Measurements from ENCODE around the gene ZHX3. TPM values are rescaled to one million over a fixed set of nuclear protein-coding genes. Genes with fewer than 3 reads are reported as not detected.

The ZHX3 gene
- total and polyA plus RNA-seq, 2 of the 13 experiments (the other 11 are each of a cell fraction or from before 2014, with no cell fraction given) = 8.4 to 11.7 TPM

DNA sequence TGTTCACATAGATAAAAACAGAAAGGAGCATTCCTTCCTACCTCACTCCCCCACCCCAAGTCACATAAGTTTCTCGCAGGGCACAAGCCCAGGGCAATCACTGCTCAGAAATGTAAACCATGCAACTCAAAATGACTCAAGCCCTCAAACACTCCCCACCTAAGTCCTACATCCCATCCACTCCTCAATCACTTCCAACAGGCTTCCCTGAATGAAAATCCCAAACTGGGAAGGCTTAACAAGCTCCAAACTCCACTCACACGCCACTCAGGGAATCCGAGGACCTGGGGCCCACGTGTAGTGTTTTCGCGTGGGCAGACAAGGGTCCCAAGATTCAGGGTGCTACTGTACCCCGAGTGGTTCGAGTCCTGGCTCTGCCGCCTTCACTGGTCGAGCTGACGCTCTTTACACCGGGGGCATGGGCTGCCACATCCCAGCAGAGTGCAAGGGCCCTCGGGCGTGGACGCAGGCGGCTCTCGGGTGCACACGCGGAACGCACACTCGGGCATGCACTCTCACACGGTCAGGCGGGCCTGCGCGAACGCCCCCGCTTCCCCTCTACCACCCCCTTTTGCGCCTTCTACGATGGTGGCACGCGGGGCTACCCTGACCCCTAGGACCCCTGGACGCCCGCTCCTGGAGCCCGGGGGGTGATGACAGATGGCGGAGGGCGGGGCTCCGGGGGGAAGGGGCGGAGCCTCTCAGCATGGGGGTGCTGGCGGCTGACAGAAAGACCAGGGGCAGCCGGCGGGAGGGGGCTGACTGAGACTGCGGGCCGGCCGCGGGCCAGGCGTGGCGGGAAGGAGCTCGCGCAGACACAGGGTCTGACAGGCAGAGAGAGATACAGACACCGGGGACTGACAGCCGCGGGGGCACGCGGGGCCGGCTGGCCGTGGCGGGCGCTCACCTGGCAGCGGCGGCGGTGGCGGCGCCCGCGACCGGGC lies 657 bp downstream of the ZHX3 start (continued):
- TF ChIP-seq ZNF660 (CRISPR knock-in tag; IDR thresholded peaks at IDR 0.05; ENCODE audit: borderline replicate concordance, low read depth) (no peak), ZNF510 (CRISPR knock-in tag; IDR thresholded peaks at IDR 0.05; ENCODE audit: low read depth) (peak; percentile 50), DNMT3B (CRISPR knock-in tag; conservative IDR thresholded peaks at IDR 0.05) (no peak; the same call in 1 of the 2 replicates), ATF7-NPFF (CRISPR knock-in tag; IDR thresholded peaks at IDR 0.05; ENCODE audit: low read depth) (peak; percentile 35; the same call in 1 of the 2 replicates), ATRX (CRISPR knock-in tag; IDR thresholded peaks at IDR 0.05; ENCODE audit: borderline replicate concordance) (no peak), ZNF781 (CRISPR knock-in tag; IDR thresholded peaks at IDR 0.05; ENCODE audit: borderline replicate concordance, not compliant biosample characterization) (peak; percentile 70), ZSCAN22 (CRISPR knock-in tag; IDR thresholded peaks at IDR 0.05) (no peak), ARID2 (CRISPR knock-in tag; IDR thresholded peaks at IDR 0.05; ENCODE audit: borderline replicate concordance) (peak; percentile 82), ZFP37 (CRISPR knock-in tag; IDR thresholded peaks at IDR 0.05; ENCODE audit: borderline replicate concordance) (peak; percentile 78; the same call in 1 of the 2 replicates), ZBTB21 (CRISPR knock-in tag; IDR thresholded peaks at IDR 0.05) (no peak), ZNF883 (CRISPR knock-in tag; IDR thresholded peaks at IDR 0.05; ENCODE audit: not compliant biosample characterization) (peak; percentile 93), NPAS2 (CRISPR knock-in tag; IDR thresholded peaks at IDR 0.05; ENCODE audit: borderline replicate concordance) (no peak), MEF2D (CRISPR knock-in tag; IDR thresholded peaks at IDR 0.05) (peak; percentile 63; the same call in 1 of the 2 replicates), TGIF2 (CRISPR knock-in tag; IDR thresholded peaks at IDR 0.05) (no peak), ZBTB1 (CRISPR knock-in tag; IDR thresholded peaks at IDR 0.05; ENCODE audit: borderline replicate concordance) (no peak)
- TF ChIP-seq, protein P1, sequence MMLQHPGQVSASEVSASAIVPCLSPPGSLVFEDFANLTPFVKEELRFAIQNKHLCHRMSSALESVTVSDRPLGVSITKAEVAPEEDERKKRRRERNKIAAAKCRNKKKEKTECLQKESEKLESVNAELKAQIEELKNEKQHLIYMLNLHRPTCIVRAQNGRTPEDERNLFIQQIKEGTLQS (CRISPR knock-in tag; IDR thresholded peaks at IDR 0.05) = no peak
- TF ChIP-seq, protein P2, sequence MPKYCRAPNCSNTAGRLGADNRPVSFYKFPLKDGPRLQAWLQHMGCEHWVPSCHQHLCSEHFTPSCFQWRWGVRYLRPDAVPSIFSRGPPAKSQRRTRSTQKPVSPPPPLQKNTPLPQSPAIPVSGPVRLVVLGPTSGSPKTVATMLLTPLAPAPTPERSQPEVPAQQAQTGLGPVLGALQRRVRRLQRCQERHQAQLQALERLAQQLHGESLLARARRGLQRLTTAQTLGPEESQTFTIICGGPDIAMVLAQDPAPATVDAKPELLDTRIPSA (CRISPR knock-in tag; IDR thresholded peaks at IDR 0.05; ENCODE audit: borderline replicate concordance) = peak; percentile 93; the same call in 1 of the 2 replicates
- TF ChIP-seq, protein P3, sequence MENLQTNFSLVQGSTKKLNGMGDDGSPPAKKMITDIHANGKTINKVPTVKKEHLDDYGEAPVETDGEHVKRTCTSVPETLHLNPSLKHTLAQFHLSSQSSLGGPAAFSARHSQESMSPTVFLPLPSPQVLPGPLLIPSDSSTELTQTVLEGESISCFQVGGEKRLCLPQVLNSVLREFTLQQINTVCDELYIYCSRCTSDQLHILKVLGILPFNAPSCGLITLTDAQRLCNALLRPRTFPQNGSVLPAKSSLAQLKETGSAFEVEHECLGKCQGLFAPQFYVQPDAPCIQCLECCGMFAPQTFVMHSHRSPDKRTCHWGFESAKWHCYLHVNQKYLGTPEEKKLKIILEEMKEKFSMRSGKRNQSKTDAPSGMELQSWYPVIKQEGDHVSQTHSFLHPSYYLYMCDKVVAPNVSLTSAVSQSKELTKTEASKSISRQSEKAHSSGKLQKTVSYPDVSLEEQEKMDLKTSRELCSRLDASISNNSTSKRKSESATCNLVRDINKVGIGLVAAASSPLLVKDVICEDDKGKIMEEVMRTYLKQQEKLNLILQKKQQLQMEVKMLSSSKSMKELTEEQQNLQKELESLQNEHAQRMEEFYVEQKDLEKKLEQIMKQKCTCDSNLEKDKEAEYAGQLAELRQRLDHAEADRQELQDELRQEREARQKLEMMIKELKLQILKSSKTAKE (CRISPR knock-in tag; IDR thresholded peaks at IDR 0.05; ENCODE audit: borderline replicate concordance) = peak; percentile 22; the same call in 1 of the 2 replicates
- TF ChIP-seq, protein P4, sequence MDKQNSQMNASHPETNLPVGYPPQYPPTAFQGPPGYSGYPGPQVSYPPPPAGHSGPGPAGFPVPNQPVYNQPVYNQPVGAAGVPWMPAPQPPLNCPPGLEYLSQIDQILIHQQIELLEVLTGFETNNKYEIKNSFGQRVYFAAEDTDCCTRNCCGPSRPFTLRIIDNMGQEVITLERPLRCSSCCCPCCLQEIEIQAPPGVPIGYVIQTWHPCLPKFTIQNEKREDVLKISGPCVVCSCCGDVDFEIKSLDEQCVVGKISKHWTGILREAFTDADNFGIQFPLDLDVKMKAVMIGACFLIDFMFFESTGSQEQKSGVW (CRISPR knock-in tag; IDR thresholded peaks at IDR 0.05; ENCODE audit: borderline replicate concordance) = no peak
- TF ChIP-seq, protein P5, sequence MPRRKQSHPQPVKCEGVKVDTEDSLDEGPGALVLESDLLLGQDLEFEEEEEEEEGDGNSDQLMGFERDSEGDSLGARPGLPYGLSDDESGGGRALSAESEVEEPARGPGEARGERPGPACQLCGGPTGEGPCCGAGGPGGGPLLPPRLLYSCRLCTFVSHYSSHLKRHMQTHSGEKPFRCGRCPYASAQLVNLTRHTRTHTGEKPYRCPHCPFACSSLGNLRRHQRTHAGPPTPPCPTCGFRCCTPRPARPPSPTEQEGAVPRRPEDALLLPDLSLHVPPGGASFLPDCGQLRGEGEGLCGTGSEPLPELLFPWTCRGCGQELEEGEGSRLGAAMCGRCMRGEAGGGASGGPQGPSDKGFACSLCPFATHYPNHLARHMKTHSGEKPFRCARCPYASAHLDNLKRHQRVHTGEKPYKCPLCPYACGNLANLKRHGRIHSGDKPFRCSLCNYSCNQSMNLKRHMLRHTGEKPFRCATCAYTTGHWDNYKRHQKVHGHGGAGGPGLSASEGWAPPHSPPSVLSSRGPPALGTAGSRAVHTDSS (CRISPR knock-in tag; conservative IDR thresholded peaks at IDR 0.05) = 0 out of 2 replicates have a peak, but pooled peaks have one; percentile 44
- TF ChIP-seq, protein P6, sequence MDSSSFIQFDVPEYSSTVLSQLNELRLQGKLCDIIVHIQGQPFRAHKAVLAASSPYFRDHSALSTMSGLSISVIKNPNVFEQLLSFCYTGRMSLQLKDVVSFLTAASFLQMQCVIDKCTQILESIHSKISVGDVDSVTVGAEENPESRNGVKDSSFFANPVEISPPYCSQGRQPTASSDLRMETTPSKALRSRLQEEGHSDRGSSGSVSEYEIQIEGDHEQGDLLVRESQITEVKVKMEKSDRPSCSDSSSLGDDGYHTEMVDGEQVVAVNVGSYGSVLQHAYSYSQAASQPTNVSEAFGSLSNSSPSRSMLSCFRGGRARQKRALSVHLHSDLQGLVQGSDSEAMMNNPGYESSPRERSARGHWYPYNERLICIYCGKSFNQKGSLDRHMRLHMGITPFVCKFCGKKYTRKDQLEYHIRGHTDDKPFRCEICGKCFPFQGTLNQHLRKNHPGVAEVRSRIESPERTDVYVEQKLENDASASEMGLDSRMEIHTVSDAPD (CRISPR knock-in tag; IDR thresholded peaks at IDR 0.05) = no peak
